Keratinocyte (primary cell): Measurements from ENCODE around the gene POLR2C. TPM values are rescaled to one million over a fixed set of nuclear protein-coding genes. Genes with fewer than 3 reads are reported as not detected.

Source experiments
- DNase-seq: peaks from one replicate; pipeline ENCODE4 v3.0.0-alpha.2; 2011; ENCODE audit warnings: low read depth, missing footprints, low spot score
- FAIRE-seq: peaks from 2 replicates; lab custom pipeline; 2011; peaks lifted over from hg19 to GRCh38; lab: Jason Lieb, UNC
- H2AFZ ChIP-seq: 2 replicates; pipeline ENCODE4 v1.6.0; 2012; ENCODE audit warnings: low read length, control low read depth, inconsistent platforms; ENCODE audit not compliant: control insufficient read depth
- H3K27ac ChIP-seq: 2 replicates; pipeline ENCODE4 v1.5.1; 2011; ENCODE audit warnings: low read length; ENCODE audit not compliant: control insufficient read depth, insufficient read depth
- H3K27me3 ChIP-seq: 3 replicates; pipeline ENCODE4 v1.6.0; 2011; ENCODE audit warnings: low read length; ENCODE audit not compliant: control insufficient read depth, insufficient read depth; ENCODE audit errors: extremely low read depth
- H3K36me3 ChIP-seq, 2 experiments: 2 replicates in 1 of 2; 3 replicates in 1 of 2; pipeline ENCODE4 v1.5.1; 2011; ENCODE audit warnings: low read length in 2 of 2, mild to moderate bottlenecking in 1 of 2; ENCODE audit not compliant: control insufficient read depth in 2 of 2, insufficient read depth in 2 of 2; ENCODE audit errors: extremely low read depth in 1 of 2
- H3K4me1 ChIP-seq: 3 replicates; pipeline ENCODE4 v1.5.1; 2011; ENCODE audit warnings: low read length; ENCODE audit not compliant: control insufficient read depth, insufficient read depth; ENCODE audit errors: extremely low read depth
- H3K4me2 ChIP-seq: 3 replicates; pipeline ENCODE4 v1.6.0; 2011; ENCODE audit warnings: low read depth, low read length; ENCODE audit not compliant: control insufficient read depth, insufficient read depth; ENCODE audit errors: extremely low read depth
- H3K4me3 ChIP-seq, 3 experiments: fragments of 200-600 bp in 1 of 3; sonication (generic) in 1 of 3; 2 replicates in 2 of 3; 3 replicates in 1 of 3; pipeline ENCODE4 v1.5.1; 2011 to 2016; ENCODE audit warnings: low read length in 3 of 3, mild to moderate bottlenecking in 3 of 3, control low read depth in 2 of 3, inconsistent platforms in 1 of 3, low read depth in 1 of 3, mixed read lengths in 1 of 3, mixed run types in 1 of 3, moderate library complexity in 1 of 3; ENCODE audit not compliant: control insufficient read depth in 2 of 3, insufficient read depth in 2 of 3; ENCODE audit errors: extremely low read depth in 1 of 3
- H3K79me2 ChIP-seq: 2 replicates; pipeline ENCODE4 v1.6.0; 2012; ENCODE audit warnings: low read length; ENCODE audit not compliant: control insufficient read depth, insufficient read depth
- H3K9ac ChIP-seq: 3 replicates; pipeline ENCODE4 v1.6.0; 2011; ENCODE audit warnings: low read length; ENCODE audit not compliant: control insufficient read depth, insufficient read depth; ENCODE audit errors: extremely low read depth
- H3K9me1 ChIP-seq: 3 replicates; pipeline ENCODE4 v1.6.0; 2011; ENCODE audit warnings: low read length; ENCODE audit not compliant: control insufficient read depth, insufficient read depth; ENCODE audit errors: extremely low read depth
- H3K9me3 ChIP-seq: 2 replicates; pipeline ENCODE4 v1.5.1; 2012; ENCODE audit warnings: low read depth, low read length; ENCODE audit not compliant: control insufficient read depth
- H4K20me1 ChIP-seq: 3 replicates; pipeline ENCODE4 v1.6.0; 2011; ENCODE audit warnings: low read length; ENCODE audit not compliant: control insufficient read depth, insufficient read depth; ENCODE audit errors: extremely low read depth
- CTCF ChIP-seq, 3 experiments: IDR thresholded peaks in 1 of 3; conservative IDR thresholded peaks in 1 of 3; optimal IDR thresholded peaks in 1 of 3; 2 replicates in 2 of 3; 3 replicates in 1 of 3; pipeline versions ENCODE3 to v1.5.1; 2011; ENCODE audit warnings: low read length in 3 of 3, mild to moderate bottlenecking in 3 of 3, moderate library complexity in 2 of 3, control low read depth in 1 of 3, inconsistent platforms in 1 of 3; ENCODE audit not compliant: insufficient read depth in 2 of 3; ENCODE audit errors: extremely low read depth in 1 of 3
- EZH2 ChIP-seq: IDR thresholded peaks from one replicate; pipeline ENCODE4 v1.6.1; 2012; ENCODE audit warnings: inconsistent platforms, mild to moderate bottlenecking, low read length, moderate library complexity
- dilution Hi-C: fragments of 300-500 bp; cut with MboI; formaldehyde crosslinking; loops from one replicate; pipeline ENCODE4 v1.7.0; 2020; ENCODE audit warnings: low sequenced_read_pairs; ENCODE audit not compliant: extremely low pct_ligation_motif_present
- polyA plus RNA-seq, 5 experiments: library from polyadenylated mRNA; depleted of rRNA in 3 of 5; stranded (reverse) in 3 of 5; stranded (forward) in 1 of 5; unstranded in 1 of 5; fragments of >200 nt; gene quantifications; 1 replicate in 1 of 5; 2 replicates in 3 of 5; 3 replicates in 1 of 5; pipeline versions ENCODE4 v1.2.1 to v1.2.3, GENCODE V29; 2011 to 2012; ENCODE audit warnings: missing spikeins in 2 of 5, low read depth in 1 of 5, low replicate concordance in 1 of 5

The POLR2C gene
- polyA plus RNA-seq, 1 donor (not counting 4 experiments of a cell fraction or from before 2014, with no cell fraction given): 74.6 TPM

- Histone ChIP-seq H3K4me1 (peaks cover 5% of the 10 kb centered on the region), H3K9me3 (no peaks in the 10 kb centered on the region), H3K4me2 (no peak overlapping the region), H3K36me3 (peaks cover 36 to 41% of the 10 kb centered on the region in 2 experiments), H3K27me3 (no peaks in the 10 kb centered on the region), H3K79me2 (peaks cover 25% of the 10 kb centered on the region), H3K9ac (no peak overlapping the region), H3K4me3 (no peak overlapping the region), H4K20me1 (no peaks in the 10 kb centered on the region), H3K9me1 (no peaks in the 10 kb centered on the region), H2AFZ (no peak overlapping the region), H3K27ac (no peak overlapping the region)
- DNase-seq: no peak
- dilution Hi-C loops: no loop called here
- FAIRE-seq: no peak
- no peak for TF ChIP-seq EZH2
- no peak for TF ChIP-seq CTCF (optimal IDR thresholded peaks at IDR 0.05 in 1 of 3, IDR thresholded peaks at IDR 0.05 in 1 of 3, conservative IDR thresholded peaks at IDR 0.05 in 1 of 3; ENCODE audit: extremely low read depth in 1 of 3, insufficient read depth in 2 of 3, low read length in 3 of 3)
Observed at GRCh38 chr16:57464523-57464922, 2.0 kb downstream of the POLR2C start.

GRCh38 chr16:57468346-57468745 lies 5.9 kb downstream of the POLR2C start:
- FAIRE-seq: no peak

More at GRCh38 chr16:57468346-57468745, 5.9 kb downstream of the POLR2C start:
- H3K4me1 ChIP-seq: peaks cover 3% of the 10 kb centered on the region
- no peak overlapping the region for H2AFZ ChIP-seq
- peaks cover 17% of the 10 kb centered on the region for H3K79me2 ChIP-seq
- H3K27me3 ChIP-seq: no peaks in the 10 kb centered on the region
- no peak overlapping the region for H3K27ac ChIP-seq
- dilution Hi-C loops: no loop called here
- no peaks in the 10 kb centered on the region for H3K9me3 ChIP-seq
- H3K9ac ChIP-seq: no peak overlapping the region
- no peak overlapping the region for H3K4me2 ChIP-seq
- no peaks in the 10 kb centered on the region for H3K9me1 ChIP-seq
- TF ChIP-seq CTCF (optimal IDR thresholded peaks at IDR 0.05 in 1 of 3, IDR thresholded peaks at IDR 0.05 in 1 of 3, conservative IDR thresholded peaks at IDR 0.05 in 1 of 3; ENCODE audit: extremely low read depth in 1 of 3, insufficient read depth in 2 of 3, low read length in 3 of 3): no peak
- TF ChIP-seq EZH2: no peak
- DNase-seq: no peak
- no peak overlapping the region for H3K4me3 ChIP-seq
- no peaks in the 10 kb centered on the region for H4K20me1 ChIP-seq
- peaks cover 41 to 48% of the 10 kb centered on the region in 2 experiments for H3K36me3 ChIP-seq
